ENCODE measurements around the gene FNIP1.
"Not testable (repeated sequence)": the region's sequence is repeated elsewhere in the genome, so short reads cannot be mapped to it uniquely, and the experiment has no call there.

FNIP1 gene

DNA sequence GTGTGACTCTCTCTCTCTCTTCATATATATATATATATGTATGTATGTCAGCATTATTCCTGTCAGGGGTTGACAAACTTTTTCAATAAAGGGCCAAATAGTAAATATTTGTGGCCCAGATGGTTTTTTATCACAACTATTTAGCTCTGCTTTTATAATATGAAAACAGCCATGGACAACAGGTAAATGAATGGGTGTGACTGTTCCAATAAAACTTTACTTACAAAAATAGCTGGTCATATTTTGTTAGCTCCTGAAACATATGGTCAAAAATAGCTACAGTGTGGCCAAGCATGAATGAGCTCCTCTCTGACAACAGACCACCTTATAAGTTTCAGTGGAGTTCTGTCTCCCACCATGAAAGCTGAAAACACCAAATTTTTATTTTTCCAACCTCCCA lies 183.4 kb downstream of the FNIP1 start:
- no peak for DNase-seq (ENCODE audit: insufficient read length, low spot score)
- no peak for FAIRE-seq

DNA sequence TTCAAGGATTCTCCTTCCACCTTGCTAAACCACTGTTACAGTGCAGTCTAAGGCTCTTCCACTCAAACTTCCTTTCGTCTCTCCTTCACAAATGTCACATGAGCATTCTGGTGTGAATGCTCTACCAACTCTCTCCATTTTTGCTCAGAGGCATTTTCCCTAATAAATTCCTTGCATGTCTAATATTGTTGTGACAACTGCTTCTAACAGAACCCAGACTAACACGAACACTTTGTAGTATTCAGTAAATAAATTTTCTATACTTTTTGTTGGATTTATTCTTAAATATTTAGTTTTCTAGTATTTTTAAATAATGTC lies 185.8 kb downstream of the FNIP1 start:
- DNase-seq (ENCODE audit: insufficient read length, low spot score), result no peak
- FAIRE-seq, result no peak

DNA sequence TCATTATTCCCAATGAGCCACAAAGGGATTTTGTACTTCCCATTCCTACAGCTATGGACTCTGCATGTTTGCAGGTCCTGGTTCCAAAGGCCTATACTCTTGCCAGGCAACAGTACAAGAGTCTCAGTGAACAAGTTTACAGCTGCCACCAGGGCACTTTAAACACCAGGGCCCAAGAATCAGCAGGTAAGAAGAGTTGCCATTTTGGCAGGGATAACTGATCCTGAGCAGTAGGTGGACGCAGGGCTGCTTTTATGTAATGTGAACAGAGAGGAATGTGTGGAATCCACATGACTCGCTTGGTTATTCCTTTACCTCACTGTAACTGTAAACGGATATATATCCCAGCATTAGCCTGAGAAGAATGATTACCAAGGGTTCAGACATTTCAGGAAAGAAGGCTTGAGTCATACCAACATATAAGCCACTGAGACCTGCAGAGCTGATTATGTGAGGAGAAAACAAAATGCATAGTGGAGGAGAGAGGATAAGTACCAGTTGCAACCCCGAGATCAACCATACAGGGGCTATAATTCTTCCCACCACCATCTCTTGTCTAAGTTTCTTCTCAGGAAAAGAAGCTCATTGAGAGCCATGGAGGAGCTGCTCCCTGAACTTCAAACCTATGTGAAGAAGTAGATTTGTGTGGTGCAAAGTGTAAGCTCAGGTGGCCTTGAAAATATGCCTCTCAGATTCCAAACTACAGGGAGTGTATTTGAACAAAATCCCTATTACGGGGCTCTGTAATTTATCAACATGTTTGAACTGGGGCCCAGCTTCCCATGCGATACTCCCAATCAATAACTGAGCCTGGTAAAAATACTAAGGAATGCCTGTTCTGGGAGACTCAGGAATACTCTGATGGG lies 186.4 kb downstream of the FNIP1 start:
- FAIRE-seq (no peak), DNase-seq (ENCODE audit: insufficient read length, low spot score) (no peak)

GRCh38 chr5:131609774-131610173 lies 187.0 kb downstream of the FNIP1 start:
- DNase-seq (ENCODE audit: insufficient read length, low spot score) (no peak), FAIRE-seq (no peak)

DNA sequence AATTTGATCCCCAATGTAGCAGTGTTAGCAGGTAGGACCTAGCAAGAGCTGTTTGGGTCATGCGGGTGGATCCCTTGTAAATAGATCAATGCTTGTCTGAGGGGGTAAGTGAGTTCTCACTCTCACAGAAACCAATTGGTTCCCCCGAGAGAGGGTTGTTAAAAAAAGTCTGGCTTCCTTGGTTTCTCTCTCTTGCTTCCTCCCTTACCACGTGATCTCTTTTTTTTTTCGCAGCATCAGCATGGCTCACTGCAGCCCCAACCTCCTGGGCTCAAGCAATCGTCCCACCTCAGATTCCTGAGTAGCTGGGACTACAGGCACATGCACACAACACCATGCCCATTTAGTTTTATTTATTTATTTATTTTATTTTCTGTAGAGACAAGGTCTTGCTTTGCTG lies 188.2 kb downstream of the FNIP1 start:
- FAIRE-seq (no peak), DNase-seq (ENCODE audit: insufficient read length, low spot score) (no peak)

DNA sequence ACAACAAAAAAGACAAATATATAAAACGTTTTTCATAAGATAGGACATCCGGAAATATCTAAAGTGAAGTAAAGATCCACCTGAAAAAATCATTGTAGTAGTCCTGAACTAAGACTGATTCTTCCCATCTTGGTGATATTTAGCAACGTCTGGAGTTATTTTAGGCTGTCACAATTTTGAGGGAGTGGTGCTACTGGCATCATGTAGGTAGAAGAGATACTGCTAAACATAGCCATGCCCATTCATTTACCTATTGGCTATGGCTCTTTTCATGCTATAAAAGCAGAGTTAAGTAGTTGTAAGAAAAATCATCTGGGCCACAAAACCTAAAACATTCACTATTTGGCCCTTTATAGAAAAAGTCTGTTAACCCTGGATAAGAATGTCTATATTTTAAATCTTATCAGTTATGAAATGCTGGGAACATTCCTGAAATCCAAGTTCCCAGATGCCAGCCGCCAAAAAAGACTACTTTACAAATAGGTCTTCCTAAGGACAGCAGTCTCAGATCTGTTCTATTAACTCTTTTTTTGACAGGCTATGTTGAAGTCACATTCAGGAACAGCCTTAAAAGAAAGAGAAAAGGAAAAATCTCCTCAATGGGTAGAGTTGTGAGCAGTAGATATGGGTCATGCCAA lies 188.8 kb downstream of the FNIP1 start:
- no peak for DNase-seq (ENCODE audit: insufficient read length, low spot score)
- FAIRE-seq, result no peak

DNA sequence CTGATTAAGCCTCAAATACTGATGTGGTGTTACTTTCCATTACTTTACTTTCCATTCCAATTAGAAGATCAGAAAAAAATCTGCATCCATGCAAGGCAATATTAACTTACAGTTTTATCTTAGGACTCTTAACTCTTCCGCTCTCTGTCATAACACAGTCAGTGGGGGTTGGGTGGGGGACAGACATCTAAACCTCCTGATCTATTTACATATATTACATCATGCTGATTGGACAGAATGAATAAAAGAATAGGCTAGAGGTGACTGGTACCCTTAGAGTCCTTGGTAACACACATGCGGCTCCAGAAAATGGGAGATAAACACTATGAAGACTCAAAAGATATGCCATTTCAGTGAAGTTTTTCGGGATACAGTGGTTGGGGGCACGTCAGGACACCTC lies 189.4 kb downstream of the FNIP1 start:
- DNase-seq (ENCODE audit: insufficient read length, low spot score) (no peak), FAIRE-seq (no peak)

DNA sequence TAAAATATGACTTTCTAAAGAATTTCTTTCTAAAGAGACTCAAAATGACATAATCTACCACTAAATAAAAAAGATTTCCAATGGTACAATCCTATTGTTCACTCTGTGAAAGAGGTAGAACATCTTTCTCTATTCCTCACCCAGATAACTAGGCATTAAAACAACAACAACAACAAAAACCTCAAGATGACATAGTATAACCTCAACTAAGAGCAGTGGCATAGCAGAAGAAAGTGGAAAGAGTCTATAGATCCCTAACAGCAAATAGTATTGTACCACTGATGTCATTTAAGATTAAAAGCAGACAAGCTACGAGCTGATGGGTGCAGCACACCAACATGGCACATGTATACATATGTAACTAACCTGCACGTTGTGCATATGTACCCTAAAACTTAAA lies 191.7 kb downstream of the FNIP1 start:
- FAIRE-seq (no peak), DNase-seq (ENCODE audit: insufficient read length, low spot score) (no peak)

DNA sequence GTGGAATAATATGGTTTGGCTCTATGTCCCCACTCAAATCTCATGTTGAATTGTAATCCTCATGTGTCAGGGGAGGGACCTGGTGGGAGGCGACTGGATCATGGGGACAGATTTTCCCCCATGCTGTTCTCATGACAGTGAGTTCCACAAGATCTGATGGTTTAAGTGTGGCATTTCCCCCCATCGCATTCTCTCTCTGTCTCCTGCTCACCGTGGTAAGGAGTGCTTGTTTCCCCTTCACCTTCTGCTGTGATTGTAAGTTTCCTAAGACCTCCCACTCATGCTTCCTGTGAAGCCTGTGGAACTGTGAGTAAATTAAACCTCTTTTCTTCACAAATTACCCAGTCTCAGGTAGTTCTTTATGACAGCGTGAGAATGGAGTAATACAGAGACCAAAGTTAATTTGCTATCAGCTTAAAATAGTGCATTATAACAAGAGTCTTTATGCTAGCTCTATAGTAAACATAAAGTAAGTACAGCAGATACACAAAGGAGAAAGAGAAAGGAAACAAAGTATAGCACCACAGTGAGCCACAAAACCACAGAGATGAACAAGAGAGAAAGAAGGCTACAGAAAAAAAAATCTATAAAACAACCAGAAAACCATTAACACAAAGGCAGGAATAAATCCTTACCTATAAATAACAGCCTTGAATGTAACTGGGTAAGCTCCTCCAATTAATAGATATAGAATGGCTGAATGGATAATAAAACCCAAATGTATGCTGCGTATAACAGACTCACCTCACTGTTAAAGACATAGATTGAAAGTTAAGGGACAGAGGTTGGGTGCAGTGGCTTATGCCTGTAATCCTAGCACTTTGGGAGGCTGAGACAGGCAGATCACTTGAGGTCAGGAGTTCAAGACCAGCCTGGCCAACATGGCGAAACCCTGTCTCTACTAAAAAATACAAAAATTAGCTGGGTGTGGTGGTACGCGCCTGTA lies 201.5 kb downstream of the FNIP1 start:
- DNase-seq (ENCODE audit: insufficient read length, low spot score) (no peak), FAIRE-seq (peak; percentile 73)

DNA sequence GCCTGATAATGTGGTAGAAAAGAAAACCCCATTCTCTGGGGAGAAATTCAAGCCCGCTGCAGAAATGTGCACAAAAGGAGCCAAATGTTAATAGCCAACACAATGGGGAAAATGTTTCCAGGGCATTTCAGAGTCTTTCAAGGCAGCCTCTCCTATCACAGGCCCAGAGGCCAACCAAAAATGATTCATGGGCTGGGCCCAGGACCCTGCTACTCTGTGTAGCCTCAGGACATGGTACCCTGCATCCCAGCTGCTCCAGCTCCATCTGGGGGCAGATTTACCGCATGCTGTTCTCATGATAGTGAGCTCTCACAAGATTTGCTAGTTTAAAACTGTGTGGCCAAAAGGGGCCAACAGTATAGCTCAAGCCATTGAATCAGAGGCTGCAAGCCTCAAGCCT lies 202.9 kb downstream of the FNIP1 start:
- no peak for FAIRE-seq
- no peak for DNase-seq (ENCODE audit: insufficient read length, low spot score)

GRCh38 chr5:131593436-131593835 lies 203.4 kb downstream of the FNIP1 start:
- FAIRE-seq; DNase-seq (ENCODE audit: insufficient read length, low spot score): not testable (repeated sequence)
